Head of caudate nucleus (tissue), 42 donors: Measurements from ENCODE around the gene EPHB4.
"Not testable (repeated sequence)": the region's sequence is repeated elsewhere in the genome, so short reads cannot be mapped to it uniquely, and the experiment has no call there.

Experiments
- DNase-seq, 42 donors: peaks; one replicate each; pipeline versions ENCODE4 v3.0.0 to v3.0.0-alpha.2; 2020 to 2021; ENCODE audit warnings: mixed read lengths in 7 of 42
- intact Hi-C: fragments of 100-400 bp; cut with DNase I; formaldehyde crosslinking; loops from one replicate; pipeline ENCODE4 v1.15.0; 2022

Gene EPHB4

DNA sequence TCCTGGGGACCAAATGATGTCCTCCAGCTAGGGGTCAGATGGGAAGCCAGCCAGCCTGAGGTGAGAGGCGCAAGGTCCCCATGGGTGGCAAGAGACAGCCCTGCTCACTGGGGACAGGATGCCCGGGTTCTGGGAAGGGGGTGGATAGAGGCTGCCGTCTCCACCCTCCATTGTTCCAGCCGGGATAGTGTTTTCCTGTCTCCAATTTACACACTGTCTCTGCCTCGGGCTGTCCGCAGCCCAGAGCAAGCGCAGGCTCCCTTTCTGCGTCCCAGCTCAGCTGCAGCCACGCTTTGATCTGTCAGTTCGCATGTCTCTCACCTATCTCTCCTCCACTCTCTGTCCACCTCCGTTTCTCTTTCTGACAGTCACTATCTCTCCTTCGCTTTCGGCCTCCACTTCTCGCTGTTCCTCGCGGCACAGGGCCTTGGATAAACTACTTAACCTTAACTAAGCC, 2.1 kb downstream of the EPHB4 start:
- intact Hi-C loops: no loop called here
- DNase-seq: no peak

DNA sequence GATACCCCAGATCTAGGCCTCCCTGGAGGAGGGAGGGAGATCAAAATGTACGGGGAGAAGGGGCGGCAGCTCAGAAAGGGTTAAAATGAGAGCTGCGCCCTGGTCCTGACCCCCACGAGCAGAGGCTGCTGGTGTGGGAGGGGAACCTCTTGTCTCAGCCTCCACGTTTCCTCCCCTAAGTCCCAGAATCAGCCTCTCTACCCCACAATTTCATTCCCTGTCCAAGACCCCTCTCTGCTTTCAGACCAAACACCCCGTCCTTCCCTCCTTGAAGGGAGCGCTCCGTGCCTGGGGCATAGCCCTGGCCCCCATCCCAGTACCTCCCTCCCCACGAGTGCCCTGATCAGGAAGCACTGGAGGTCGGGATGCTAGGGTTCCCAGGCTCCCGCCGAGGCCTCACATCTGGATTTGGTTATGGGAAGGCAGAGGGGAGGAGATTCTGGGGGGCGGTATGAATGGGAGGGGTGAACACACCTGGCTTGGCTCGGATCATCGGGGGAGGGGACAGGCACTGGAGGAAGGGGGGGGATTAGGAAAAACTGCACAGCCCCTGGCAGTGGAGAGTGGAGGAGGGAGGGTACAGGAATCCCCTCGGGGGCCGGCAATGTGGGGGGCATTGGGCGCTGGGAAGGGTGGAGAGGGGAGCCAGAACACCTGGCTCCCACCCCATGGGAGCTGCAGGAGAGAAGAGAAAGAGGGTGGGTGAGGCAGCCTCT, 2.7 kb downstream of the EPHB4 start:
- intact Hi-C loops: no loop called here
- no peak for DNase-seq

DNA sequence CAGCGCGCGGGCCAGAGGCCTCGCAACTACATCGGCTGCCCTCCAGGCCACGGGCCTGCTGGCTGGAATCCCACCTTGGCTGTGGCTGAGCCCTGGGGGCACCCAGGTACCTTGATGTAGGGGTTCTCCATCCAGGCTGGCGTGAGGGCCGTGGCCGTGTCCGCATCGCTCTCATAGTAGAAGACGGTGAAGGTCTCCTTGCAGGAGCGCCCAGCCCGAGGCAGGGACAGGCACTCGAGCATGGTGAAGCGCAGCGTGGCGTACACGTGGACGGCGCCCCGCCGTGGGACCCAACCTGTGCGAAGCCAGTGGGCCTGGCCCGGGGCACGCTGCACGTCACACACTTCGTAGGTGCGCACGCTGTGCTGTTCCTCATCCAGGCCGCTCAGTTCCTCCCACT, 3.8 kb downstream of the EPHB4 start:
- intact Hi-C loops: no loop called here
- DNase-seq: no peak

DNA sequence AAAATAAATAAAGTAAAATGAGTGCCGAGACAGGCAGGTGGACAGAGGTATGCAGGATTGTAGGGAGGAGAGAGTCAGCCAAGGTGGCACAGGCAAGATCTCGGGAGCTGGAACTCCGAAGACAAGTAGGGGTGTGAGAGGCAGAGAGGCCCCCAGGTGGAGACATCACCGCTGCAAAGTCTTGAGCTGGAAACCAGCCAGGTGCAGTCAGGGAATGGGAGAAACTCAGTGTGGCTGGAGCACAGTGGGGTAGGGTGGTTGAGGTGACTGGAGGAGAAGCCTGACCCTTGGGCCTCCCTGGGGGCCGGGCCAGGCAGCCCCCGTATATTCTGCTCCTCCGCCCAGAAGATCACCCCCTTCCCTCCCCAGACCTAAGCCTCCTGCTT, 4.2 kb downstream of the EPHB4 start:
- DNase-seq: no peak
- intact Hi-C loops: no loop called here

DNA sequence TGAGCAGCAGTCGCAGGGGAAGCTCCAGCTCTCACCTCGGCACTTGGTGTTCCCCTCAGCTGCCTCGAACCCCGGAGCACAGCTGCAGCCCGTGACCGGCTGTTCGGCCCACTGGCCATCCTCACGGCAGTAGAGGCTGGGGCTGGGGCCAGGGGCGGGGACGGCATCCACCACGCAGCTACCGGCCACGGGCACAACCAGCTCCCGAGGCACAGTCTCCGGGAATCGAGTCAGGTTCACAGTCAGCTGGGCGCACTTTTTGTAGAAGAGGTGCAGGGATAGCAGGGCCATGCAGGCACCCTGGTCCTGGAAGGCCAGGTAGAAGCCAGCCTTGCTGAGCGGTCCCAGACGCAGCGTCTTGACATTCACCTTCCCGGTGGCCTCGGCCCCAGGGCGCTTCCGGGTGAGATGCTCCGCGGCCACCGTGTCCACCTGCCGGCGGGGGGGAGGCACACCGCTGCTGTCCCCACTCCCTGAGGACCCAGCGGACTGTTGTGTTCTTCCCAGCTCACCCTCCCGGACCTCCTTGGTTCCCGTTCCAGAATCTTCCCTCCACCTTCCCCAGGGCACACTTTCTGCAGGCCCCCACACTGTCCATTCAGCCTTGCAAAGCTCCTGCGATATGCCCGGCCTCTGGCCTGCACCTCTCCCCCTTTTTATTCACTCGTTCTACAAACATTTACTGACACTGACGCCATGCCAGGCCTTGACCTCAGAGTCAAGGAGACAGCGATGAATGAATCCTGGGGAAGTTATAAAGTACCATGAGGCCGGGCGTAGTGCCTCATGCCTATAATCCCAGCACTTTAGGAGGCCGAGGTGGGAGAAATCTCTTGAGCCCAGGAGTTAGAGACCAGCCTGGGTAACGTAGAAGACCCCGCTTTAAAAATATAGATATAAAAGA, 4.8 kb downstream of the EPHB4 start:
- DNase-seq: no peak
- intact Hi-C loops: no loop called here

DNA sequence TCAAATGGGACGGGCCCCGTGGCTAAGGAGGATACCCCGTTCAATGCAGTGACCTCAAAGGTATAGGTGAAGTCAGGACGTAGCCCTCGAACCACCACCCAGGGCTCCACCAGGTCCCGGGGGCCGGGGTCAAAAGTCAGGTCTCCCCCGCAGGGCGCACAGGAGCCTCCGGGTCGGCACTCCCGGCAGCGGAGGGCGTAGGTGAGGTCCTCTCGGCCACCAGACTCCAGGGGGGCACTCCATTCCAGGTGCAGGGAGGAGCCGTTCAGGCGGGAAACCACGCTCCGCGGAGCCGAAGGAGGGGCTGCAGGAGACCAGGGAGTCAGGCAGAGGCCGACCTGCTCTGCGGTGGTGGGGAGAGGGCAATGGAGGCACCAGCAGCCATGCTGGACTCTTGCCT, 7.7 kb downstream of the EPHB4 start:
- no peak for DNase-seq
- intact Hi-C loops: no loop called here

DNA sequence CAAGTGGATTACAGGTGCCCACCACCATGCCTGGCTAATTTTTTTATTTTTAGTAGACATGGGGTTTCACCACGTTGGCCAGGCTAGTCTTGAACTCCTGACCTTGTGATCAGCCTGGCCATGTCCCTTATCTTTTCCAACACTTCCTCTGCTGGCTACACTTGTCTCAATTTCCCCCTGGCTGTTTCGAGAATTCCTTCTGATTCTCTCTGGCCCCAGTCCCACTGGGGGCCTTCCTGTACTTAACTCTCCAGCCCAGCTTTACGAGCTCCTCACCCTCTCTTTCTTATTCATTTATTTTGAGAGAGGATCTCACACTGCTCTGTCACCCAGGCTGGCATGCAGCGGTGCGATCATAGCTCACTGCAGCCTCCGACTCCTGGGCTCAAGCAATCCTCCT, 8.5 kb downstream of the EPHB4 start:
- no peak for DNase-seq
- intact Hi-C loops: no loop called here

DNA sequence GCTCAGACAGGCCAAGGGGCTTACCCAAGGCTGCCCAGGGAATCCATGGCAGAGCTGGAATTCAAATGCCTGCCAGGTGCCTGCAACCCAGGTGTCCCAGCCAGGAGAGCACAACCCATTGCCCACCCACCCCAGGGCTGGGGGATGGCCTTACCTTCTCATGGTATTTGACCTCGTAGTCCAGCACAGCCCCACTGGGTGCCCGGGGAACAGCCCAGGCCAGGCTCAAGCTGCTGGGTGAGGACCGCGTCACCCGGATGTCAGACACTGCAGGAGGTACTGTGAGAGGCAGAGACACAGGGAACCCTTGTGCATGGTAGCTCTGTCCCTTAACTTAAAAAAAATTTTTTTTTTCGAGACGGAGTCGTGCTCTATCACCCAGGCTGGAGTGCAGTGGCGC, 9.0 kb downstream of the EPHB4 start:
- DNase-seq: no peak
- intact Hi-C loops: no loop called here

DNA sequence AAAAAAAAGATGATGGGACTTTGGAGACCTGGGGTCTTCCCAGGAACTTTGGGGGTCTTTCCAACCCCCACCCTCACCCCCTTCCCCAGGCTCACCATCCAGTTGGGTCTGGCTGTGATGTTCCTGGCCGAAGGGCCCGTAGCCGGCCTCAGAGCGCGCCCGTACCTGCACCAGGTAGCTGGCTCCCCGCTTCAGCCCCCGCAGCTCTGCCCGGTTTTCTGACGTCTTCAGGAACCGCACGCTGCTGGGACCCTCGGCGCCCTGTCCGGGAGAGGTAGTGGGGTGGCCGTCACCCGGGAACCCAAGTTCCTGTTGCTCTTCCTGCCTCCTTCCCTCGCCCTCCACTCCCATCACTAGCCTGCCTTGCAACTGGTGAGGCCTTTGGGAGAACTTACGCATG, 10.2 kb downstream of the EPHB4 start:
- DNase-seq: no peak
- intact Hi-C loops: no loop called here

DNA sequence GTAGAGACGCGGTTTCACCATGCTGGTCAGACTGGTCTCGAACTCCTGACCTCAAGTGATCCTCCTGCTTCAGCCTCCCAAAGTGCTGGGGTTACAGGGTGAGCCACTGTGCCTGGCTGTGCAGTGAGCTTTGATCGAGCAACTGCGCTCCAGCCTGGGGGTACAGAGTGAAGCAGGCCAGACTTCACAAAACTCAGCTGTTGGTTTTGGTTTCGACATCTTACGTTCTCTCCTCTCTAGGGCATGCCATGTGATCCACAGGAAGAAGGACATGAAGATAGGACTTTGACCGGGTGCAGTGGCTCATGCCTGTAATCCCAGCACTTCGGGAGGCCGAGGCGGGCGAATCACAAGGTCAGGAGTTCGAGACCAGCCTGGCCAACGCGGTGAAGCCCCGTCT, 10.8 kb downstream of the EPHB4 start:
- DNase-seq, intact Hi-C loops: not testable (repeated sequence)

DNA sequence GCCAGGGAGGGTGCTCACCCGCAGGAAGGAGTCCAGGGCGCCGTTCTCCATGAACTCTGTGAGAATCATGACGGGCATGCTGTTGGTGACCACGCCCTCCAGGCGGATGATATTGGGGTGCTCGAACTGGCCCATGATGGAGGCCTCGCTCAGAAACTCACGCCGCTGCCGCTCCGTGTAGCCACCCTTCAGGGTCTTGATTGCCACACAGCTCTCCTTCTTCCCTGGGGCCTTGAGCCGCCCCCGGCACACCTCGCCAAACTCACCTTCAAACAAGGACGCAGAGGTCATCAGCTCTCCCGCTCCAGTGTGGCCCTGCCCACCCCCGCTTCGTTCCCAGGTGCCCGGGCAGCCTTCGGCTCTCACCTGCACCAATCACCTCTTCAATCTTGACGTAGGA, 14.6 kb downstream of the EPHB4 start:
- intact Hi-C loops: no loop called here
- no peak for DNase-seq

DNA sequence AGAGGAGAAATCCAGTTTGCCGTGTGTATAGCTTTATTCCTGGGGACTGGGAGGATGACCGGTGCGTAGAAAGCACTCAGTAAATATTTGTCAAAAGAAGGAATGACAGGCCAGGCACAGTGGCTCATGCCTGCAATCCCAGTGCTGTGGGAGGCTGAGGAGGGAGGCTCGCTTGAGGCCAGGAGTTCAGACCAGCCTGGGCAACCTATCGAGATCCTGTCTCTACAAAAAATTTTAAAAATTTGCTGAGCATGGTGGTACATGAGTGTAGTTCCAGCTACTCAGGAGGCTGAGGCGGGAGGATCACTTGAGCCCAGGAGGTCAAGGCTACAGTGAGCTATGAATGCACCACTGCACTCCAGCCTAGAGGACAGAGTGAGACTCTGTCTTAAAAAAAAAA, 15.8 kb downstream of the EPHB4 start:
- DNase-seq: no peak
- intact Hi-C loops: no loop called here

DNA sequence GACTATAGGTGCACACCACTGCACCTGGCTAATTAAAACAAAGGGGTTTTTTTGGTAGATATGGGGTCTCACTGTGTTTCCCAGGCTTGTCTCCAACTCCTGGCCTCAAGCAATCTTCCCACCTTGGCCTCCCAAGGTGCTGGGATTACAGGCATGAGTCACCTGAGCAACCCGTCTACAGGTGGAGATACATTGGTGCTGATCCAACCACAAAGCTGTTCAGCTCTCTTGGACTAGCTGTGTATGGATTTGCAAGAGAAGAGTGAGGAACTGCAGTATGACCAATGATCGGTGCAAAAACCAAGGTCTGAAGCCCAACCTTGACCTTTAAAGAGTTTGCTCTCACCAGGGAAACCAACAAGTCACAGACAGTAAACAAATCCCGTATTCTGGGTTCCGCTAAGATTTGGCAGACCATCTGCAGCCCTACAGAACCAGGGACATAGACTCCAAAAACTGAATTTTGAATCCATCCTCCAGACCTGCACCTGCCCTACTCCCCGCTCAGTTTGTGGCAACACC, 18.9 kb downstream of the EPHB4 start:
- no peak for DNase-seq
- intact Hi-C loops: no loop called here

DNA sequence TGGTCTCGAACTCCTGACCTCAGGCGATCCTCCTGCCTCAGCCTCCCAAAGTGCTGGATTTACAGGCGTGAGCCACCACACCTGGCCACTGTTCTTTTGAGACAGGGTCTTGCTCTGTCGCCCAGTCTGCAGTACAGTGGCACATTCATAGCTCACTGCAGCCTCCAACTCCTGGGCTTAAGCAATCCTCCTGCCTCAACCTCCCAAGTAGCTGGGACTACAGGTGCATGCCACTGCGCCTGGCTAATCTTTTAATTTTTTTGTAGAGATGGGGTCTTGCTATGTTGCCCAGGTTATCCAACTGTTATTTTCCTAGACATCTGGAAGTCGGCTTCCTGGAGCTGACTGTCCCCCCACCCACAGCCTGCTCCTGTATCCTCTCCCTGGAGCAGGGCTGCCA, 20.4 kb downstream of the EPHB4 start:
- DNase-seq, intact Hi-C loops: not testable (repeated sequence)

DNA sequence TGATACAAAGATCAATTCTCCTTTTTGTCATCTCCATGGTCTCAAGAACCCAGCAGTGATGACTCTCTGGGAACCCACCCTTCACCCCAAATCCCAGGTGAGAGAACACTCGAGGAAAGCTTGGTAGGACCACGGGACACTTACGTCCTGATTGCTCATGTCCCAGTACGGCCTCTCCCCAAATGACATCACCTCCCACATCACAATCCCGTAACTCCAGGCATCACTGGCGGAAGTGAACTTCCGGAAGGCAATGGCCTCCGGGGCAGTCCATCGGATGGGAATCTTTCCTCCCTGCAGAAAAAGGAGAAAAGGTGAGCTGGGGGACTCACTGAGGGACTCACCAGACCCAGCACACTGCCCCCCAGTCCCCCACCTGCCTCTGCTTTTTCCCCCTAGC, 21.0 kb downstream of the EPHB4 start:
- intact Hi-C loops: no loop called here
- no peak for DNase-seq

DNA sequence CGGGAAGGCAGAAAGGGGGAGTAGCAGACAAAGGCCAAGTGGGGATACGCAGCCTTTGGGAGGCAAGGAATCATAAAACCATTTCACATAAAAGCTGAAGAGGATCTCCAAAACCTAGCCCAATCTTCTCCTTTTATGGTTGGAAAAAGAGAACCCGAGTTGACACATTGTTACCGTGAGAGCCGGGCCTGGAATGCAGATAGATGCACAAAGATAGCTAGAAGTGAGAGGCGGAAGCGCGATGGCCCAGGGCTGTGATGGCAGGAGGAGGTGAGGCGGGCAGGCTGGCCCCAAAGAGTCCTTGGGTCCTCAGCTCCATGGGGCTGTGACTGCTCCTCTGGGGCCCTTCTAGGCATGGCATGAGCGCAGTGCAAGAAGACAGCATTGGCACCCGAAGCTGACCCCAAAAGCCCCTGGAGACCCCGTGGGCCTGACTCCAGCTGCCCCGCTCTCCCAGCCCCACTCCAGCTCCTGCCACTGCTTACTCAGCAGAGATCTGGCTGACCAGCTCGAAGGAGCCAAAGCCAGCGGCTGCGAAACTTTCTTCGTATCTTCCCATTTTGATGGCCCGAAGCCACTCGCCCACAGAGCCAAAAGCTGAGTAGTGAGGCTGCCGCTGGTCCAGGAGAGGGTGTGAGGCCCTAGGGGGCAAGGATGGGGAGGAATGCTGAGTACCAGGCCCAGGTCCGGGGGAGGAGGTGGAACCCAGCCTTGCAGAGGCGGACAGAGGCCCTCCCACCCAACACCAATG, 22.5 kb downstream of the EPHB4 start:
- no peak for DNase-seq
- intact Hi-C loops: no loop called here

DNA sequence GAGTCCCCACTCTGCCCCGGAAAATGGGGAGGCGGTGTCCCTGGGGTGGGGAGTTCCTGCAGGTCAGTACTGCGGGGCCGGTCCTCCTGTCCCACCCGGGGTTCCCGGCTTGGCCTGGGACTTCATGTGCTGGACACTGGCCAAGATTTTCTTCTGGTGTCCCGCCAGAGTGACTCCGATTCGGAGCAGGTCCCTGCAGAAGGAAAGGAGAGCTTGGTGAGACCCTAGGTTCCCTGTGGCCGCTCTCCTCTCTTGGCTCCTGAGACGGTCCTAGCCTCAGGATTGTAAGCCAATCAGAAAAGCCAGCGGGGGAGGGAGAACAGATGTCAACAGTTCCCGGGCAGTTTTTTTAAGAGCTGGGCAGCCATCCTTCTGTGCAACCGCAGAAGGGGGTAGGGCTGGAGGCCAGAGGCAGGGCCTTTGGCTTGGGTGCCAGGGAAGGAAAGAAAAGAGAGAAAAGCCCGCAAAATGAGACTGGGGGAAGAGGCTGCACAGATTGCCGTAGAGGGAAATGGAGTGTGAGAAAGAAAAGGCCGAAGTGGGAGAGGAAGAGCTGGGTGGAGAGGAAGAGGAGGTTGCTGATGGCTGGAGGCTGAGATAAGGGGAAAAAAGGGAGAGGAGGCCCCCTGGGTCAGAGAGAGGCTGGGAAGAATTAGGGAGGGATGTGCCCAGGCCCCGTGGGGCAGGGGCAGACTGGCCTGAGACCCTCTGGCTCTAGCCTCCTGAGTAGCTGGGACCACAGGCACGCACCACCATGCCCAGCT, 23.7 kb downstream of the EPHB4 start:
- peak; percentile 36 to 86 (median 68) for DNase-seq
- intact Hi-C loops: no loop called here

DNA sequence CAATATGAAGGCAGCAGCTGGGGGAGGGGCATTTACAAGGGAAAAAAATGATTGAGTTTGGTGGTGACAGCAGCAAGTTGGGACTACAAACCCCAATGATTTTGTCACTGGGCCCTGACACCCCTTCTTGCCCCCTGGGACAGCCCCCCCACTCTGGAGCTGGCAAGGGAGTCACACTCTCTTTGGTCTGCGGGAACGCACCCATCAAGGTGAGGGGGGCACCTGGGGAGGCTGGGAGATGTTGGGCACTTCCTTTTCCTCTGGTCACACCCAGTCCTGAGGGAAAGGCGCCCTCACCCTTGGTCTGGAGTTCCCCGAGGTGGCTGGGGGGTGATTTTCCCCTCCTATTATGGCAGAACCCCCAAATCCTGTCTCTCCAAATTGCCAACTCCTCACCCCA, 24.4 kb downstream of the EPHB4 start:
- no peak for DNase-seq
- intact Hi-C loops: no loop called here
